Epidermal melanocyte (primary cell): ENCODE results near the gene UBE3C.
"Not testable (repeated sequence)": the region's sequence is repeated elsewhere in the genome, so short reads cannot be mapped to it uniquely, and the experiment has no call there.

Experiments
- DNase-seq: peaks from one replicate; pipeline ENCODE4 v3.0.0; 2011; ENCODE audit warnings: low spot score; ENCODE audit not compliant: insufficient read length

The UBE3C gene

GRCh38 chr7:157271315-157271990, 132.7 kb downstream of the UBE3C start:
- no peak for DNase-seq

- no peak for DNase-seq
These were observed 133.2 kb downstream of the UBE3C start for GRCh38 chr7:157271991-157272324.

GRCh38 chr7:157272351-157273207, 133.9 kb downstream of the UBE3C start:
- DNase-seq = no peak

GRCh38 chr7:157273208-157274093, 134.7 kb downstream of the UBE3C start:
- DNase-seq = peak; percentile 89

- DNase-seq = not testable (repeated sequence)
These were observed 135.4 kb downstream of the UBE3C start for GRCh38 chr7:157274094-157274634.

- DNase-seq = no peak
These were observed 136.3 kb downstream of the UBE3C start for GRCh38 chr7:157274991-157275427.

- DNase-seq = no peak
These were observed 137.4 kb downstream of the UBE3C start for GRCh38 chr7:157276091-157276561.

- peak; percentile 63 for DNase-seq
These were observed 138.2 kb downstream of the UBE3C start for GRCh38 chr7:157276731-157277562.

- DNase-seq = not testable (repeated sequence)
These were observed 138.8 kb downstream of the UBE3C start for GRCh38 chr7:157277568-157277967.

- no peak for DNase-seq
These were observed 139.6 kb downstream of the UBE3C start for GRCh38 chr7:157278167-157278790.

- DNase-seq = peak; percentile 34
These were observed 140.3 kb downstream of the UBE3C start for GRCh38 chr7:157278791-157279724.

GRCh38 chr7:157279741-157280215, 141.1 kb downstream of the UBE3C start:
- DNase-seq = no peak

GRCh38 chr7:157280216-157280841, 141.6 kb downstream of the UBE3C start:
- DNase-seq = no peak

- no peak for DNase-seq
These were observed 142.7 kb downstream of the UBE3C start for GRCh38 chr7:157281221-157281998.

- DNase-seq = no peak
These were observed 143.5 kb downstream of the UBE3C start for GRCh38 chr7:157282141-157282801.

GRCh38 chr7:157284229-157285014, 145.7 kb downstream of the UBE3C start:
- no peak for DNase-seq
